MCF 10A (cell line): ENCODE data around the gene SDR42E1. TPM values are rescaled to one million over a fixed set of nuclear protein-coding genes. Genes with fewer than 3 reads are reported as not detected.
A peak's percentile ranks its signal among the peaks of the same experiment; 100 is the strongest.

Experiments used
- BruUV-seq: library from RNA; stranded (reverse); fragments of 400-500 nt; replicated peaks from 2 replicates; lab custom pipeline; 2021; lab: Mats Ljungman, UMichigan
- CTCF ChIA-PET: fragments of 300-600 bp; sonication (Branson Sonifier 250); formaldehyde crosslinking; extraction: SDS; loops from one replicate; lab custom pipeline; 2021; ENCODE audit warnings: antibody characterized with exemption, inconsistent platforms; lab: Yijun Ruan, JAX
- POLR2A ChIA-PET: fragments of 300-600, 350-650 bp; sonication (Branson Sonifier 250); formaldehyde crosslinking; extraction: SDS; loops from one replicate; lab custom pipeline; 2020; ENCODE audit warnings: antibody characterized with exemption, inconsistent platforms; lab: Yijun Ruan, JAX
- DNase-seq: peaks from one replicate; pipeline ENCODE4 v3.0.0-alpha.2; 2018; ENCODE audit not compliant: unreplicated experiment
- H3K27ac Mint-ChIP-seq: one replicate; pipeline ENCODE4 v1.8.0; 2022; ENCODE audit warnings: mild to moderate bottlenecking, low read depth, mixed read lengths; ENCODE audit not compliant: unreplicated experiment
- H3K27me3 Mint-ChIP-seq: one replicate; pipeline ENCODE4 v1.8.0; 2022; ENCODE audit warnings: mixed read lengths; ENCODE audit not compliant: insufficient read depth, unreplicated experiment
- H3K36me3 Mint-ChIP-seq: one replicate; pipeline ENCODE4 v1.8.0; 2022; ENCODE audit warnings: mild to moderate bottlenecking, moderate library complexity, mixed read lengths; ENCODE audit not compliant: insufficient read depth, unreplicated experiment
- H3K4me1 Mint-ChIP-seq: one replicate; pipeline ENCODE4 v1.8.0; 2022; ENCODE audit warnings: mixed read lengths; ENCODE audit not compliant: insufficient read depth, unreplicated experiment
- H3K4me3 Mint-ChIP-seq: one replicate; pipeline ENCODE4 v1.8.0; 2022; ENCODE audit warnings: mild to moderate bottlenecking, moderate library complexity, mixed read lengths; ENCODE audit not compliant: unreplicated experiment
- H3K9me3 Mint-ChIP-seq: one replicate; pipeline ENCODE4 v1.8.0; 2022; ENCODE audit warnings: mixed read lengths; ENCODE audit not compliant: unreplicated experiment
- intact Hi-C: fragments of 100-400 bp; cut with micrococcal nuclease; formaldehyde crosslinking; loops from 2 replicates; pipeline ENCODE4 v1.14.1; 2022
- total RNA-seq: library from RNA; stranded (reverse); gene quantifications from 2 replicates; pipeline ENCODE4 v1.2.3, GENCODE V29; 2022
- TF ChIP-seq, protein P1 (sequence below): fragments of 200-600 bp; IDR thresholded peaks from one replicate; pipeline ENCODE4 v1.8.0; 2022; ENCODE audit warnings: antibody characterized with exemption, mild to moderate bottlenecking; ENCODE audit not compliant: unreplicated experiment

Gene SDR42E1
- total RNA-seq, 1 experiment from 2014 or later = 8.4 TPM

DNA sequence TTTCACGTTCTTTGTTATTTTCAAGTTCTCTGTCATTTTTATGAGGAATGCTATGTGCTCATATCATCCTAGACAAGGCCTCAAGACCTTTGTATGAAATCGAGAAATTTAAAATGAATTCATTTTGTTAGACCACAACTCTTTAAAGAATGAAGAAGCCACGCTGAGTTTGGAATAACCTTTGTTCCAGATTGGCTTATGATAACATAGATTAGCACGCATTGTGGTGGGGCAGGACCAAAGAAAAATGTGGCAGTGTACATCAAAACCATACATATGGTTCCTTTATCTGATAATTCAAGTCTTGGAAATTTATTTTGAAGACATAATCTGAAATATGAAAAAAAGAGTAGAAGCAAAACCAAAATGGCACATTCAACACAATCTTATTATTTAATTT, 26.0 kb upstream of the SDR42E1 start:
- intact Hi-C loops = no loop called here
- ChIA-PET POLR2A (interaction anchor here (1.4 kb wide), 1 partner anchor 25 kb away, joined by 3 read pairs; no protein-coding TSS in a partner anchor), CTCF (interaction anchor here (0.9 to 1.2 kb wide), 3 partner anchors 163 to 194 kb away, joined by 3 to 5 read pairs (median 4); no protein-coding TSS in a partner anchor)
- DNase-seq = no peak
- no TSS peak for BruUV-seq
- Mint-ChIP-seq H3K4me1 (peaks cover 20% of the 10 kb centered on the region), H3K4me3 (no peak overlapping the region), H3K27me3 (no peaks in the 10 kb centered on the region), H3K9me3 (no peaks in the 10 kb centered on the region), H3K36me3 (no peaks in the 10 kb centered on the region), H3K27ac (no peak overlapping the region)
- TF ChIP-seq, protein P1, sequence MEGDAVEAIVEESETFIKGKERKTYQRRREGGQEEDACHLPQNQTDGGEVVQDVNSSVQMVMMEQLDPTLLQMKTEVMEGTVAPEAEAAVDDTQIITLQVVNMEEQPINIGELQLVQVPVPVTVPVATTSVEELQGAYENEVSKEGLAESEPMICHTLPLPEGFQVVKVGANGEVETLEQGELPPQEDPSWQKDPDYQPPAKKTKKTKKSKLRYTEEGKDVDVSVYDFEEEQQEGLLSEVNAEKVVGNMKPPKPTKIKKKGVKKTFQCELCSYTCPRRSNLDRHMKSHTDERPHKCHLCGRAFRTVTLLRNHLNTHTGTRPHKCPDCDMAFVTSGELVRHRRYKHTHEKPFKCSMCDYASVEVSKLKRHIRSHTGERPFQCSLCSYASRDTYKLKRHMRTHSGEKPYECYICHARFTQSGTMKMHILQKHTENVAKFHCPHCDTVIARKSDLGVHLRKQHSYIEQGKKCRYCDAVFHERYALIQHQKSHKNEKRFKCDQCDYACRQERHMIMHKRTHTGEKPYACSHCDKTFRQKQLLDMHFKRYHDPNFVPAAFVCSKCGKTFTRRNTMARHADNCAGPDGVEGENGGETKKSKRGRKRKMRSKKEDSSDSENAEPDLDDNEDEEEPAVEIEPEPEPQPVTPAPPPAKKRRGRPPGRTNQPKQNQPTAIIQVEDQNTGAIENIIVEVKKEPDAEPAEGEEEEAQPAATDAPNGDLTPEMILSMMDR = no peak

DNA sequence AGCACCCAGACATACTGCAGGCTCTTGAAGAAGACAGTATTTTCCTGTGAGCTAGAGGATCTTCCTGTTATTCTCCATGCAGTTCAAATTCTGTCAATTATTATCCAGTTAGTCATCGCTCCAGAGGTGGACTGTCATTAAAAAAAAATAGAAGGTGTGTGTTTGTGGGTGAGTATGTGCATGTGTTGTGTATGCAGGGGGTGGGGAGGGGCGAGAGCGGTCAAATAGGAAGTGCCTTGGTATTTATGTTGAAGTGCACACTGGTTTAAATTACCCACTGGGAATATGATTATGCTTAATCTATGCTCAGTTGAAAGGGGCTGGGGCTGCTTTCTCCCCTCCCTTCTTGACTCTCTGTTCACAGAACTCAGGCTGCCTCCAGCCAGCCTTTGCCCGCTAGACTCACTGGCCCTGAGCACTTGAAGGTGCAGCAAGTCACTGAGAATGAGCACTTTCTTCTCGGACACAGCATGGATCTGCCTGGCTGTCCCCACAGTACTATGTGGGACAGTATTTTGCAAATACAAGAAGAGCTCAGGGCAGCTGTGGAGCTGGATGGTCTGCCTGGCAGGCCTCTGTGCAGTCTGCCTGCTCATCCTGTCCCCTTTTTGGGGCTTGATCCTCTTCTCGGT, 23.8 kb upstream of the SDR42E1 start, which contains the start of gene HSD17B2:
Gene HSD17B2 (plus strand): TSS at position 273 of the 632 bp plus-strand sequence. CDS start 172 bp downstream, at position 445.
- Mint-ChIP-seq H3K4me1 (peaks cover 20% of the 10 kb centered on the region), H3K36me3 (no peaks in the 10 kb centered on the region), H3K27ac (no peak within 1 kb of the TSS), H3K9me3 (no peaks in the 10 kb centered on the region), H3K4me3 (peak within 1 kb of the TSS; percentile 1), H3K27me3 (no peaks in the 10 kb centered on the region)
- TF ChIP-seq, protein P1 = no peak
- intact Hi-C loops = no loop called here
- no TSS peak for BruUV-seq
- POLR2A ChIA-PET = interaction anchor here (1.0 kb wide), 1 partner anchor 26 kb away, joined by 3 read pairs; no protein-coding TSS in a partner anchor
- CTCF ChIA-PET = interaction anchor here (0.9 to 6.6 kb wide), 2 partner anchors 165 to 193 kb away, joined by 3 to 128 read pairs; no protein-coding TSS in a partner anchor
- DNase-seq = peak; percentile 53

DNA sequence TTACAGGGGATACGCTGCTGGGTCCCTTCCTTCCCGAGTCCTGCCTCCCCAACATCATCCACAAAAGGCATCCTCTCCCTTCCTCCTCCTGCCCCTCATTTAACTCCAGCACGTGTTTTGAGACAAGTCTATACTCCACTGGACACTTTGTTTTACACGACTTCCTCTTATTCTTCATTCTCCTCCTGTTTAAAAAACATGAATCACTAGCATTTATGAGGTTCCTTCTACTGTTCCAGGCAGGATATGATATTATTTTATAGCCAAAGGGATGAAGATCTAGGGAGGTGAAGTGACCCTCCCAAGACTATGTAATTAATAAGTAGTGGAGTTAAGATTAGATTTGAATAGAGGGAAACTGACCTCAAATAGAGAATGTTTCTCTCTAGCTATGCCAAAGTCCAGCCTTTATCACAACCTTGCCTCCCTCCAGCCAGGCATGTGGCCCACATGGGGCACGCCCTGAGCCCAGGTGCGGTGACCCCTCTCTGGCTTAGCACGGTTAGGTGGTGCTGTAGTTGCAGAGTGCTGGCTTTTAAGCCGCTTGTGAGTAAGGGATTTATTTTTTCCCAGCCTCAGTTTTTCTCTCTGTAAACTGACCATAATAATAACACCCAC, 22.5 kb upstream of the SDR42E1 start:
- H3K4me1 Mint-ChIP-seq = peaks cover 20% of the 10 kb centered on the region
- POLR2A ChIA-PET = interaction anchor here (1.0 kb wide), 1 partner anchor 25 kb away, joined by 3 read pairs; no protein-coding TSS in a partner anchor
- no TSS peak for BruUV-seq
- DNase-seq = no peak
- H3K4me3 Mint-ChIP-seq = no peak overlapping the region
- no peaks in the 10 kb centered on the region for H3K36me3 Mint-ChIP-seq
- H3K27me3 Mint-ChIP-seq = no peaks in the 10 kb centered on the region
- intact Hi-C loops = no loop called here
- H3K9me3 Mint-ChIP-seq = no peaks in the 10 kb centered on the region
- peak overlapping the region; percentile 17 for H3K27ac Mint-ChIP-seq
- TF ChIP-seq, protein P1 = no peak
- CTCF ChIA-PET = interaction anchor here (0.6 to 6.6 kb wide), 7 partner anchors 13 to 194 kb away, joined by 3 to 128 read pairs (median 4); no protein-coding TSS in a partner anchor

DNA sequence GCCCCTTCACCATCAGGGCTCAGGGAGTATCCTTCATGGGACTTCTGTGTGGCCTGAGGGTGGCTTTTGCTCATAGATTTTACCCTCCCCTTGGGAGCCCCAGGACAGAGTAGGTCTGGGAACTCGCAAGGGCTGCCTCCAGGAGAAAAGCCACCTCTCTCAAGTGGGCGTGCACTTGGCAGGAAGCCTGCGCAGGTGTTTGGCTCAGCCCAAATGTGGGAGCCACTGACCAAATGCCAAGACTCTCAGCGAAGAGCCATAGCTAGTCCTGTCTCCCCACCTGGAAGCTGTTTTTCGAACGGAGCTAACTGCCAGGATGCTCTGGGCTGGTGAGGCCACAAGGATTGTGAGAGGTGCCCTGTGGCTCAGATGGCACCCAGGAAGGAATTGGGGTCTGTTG, 21.7 kb upstream of the SDR42E1 start:
- no peaks in the 10 kb centered on the region for H3K36me3 Mint-ChIP-seq
- peak; percentile 42 for DNase-seq
- no peaks in the 10 kb centered on the region for H3K27me3 Mint-ChIP-seq
- no TSS peak for BruUV-seq
- ChIA-PET CTCF (interaction anchor here (0.6 to 6.6 kb wide), 14 partner anchors 9 to 424 kb away, joined by 3 to 128 read pairs (median 4); no protein-coding TSS in a partner anchor), POLR2A (interaction anchor here (1.2 kb wide), 1 partner anchor 137 kb away, joined by 3 read pairs; the partner anchor contains the start of gene MPHOSPH6)
- TF ChIP-seq, protein P1 = no peak
- H3K4me1 Mint-ChIP-seq = peaks cover 20% of the 10 kb centered on the region
- no peak overlapping the region for H3K27ac Mint-ChIP-seq
- intact Hi-C loops = no loop called here
- H3K9me3 Mint-ChIP-seq = no peaks in the 10 kb centered on the region
- no peak overlapping the region for H3K4me3 Mint-ChIP-seq
